Bronchial epithelial cell (primary cell): Measurements from ENCODE around the gene C6orf118. TPM values are rescaled to one million over a fixed set of nuclear protein-coding genes. Genes with fewer than 3 reads are reported as not detected.

Source experiments
- DNase-seq: peaks from one replicate; pipeline ENCODE4 v3.0.0-alpha.2; 2010; ENCODE audit warnings: low read depth
- FAIRE-seq: peaks from 2 replicates; lab custom pipeline; 2011; peaks lifted over from hg19 to GRCh38; lab: Jason Lieb, UNC
- H3K27me3 ChIP-seq: 2 replicates; pipeline ENCODE4 v1.5.1; 2011; ENCODE audit warnings: low read length; ENCODE audit not compliant: control insufficient read depth, insufficient read depth
- H3K36me3 ChIP-seq: 2 replicates; pipeline ENCODE4 v1.5.1; 2011; ENCODE audit warnings: low read length; ENCODE audit not compliant: control insufficient read depth, insufficient read depth
- H3K4me3 ChIP-seq: 2 replicates; pipeline ENCODE4 v1.5.1; 2011; ENCODE audit warnings: mild to moderate bottlenecking, low read depth, low read length, control low read depth
- CTCF ChIP-seq: IDR thresholded peaks from 2 replicates; pipeline ENCODE4 v1.5.1; 2011; ENCODE audit warnings: mild to moderate bottlenecking, moderate library complexity, low read length, control low read depth, inconsistent platforms; ENCODE audit not compliant: insufficient read depth, severe bottlenecking
- total RNA-seq: library from RNA; depleted of rRNA; stranded (reverse); fragments of >200 nt; gene quantifications from 2 replicates; pipeline ENCODE4 v1.2.1, GENCODE V29; 2014

Gene C6orf118
- total RNA-seq, 1 donor from 2014 or later, result not detected

- Histone ChIP-seq H3K27me3 (no peaks in the 10 kb centered on the region), H3K4me3 (no peak overlapping the region), H3K36me3 (no peaks in the 10 kb centered on the region)
- DNase-seq (no peak), FAIRE-seq (no peak)
- no peak for TF ChIP-seq CTCF
Observed at GRCh38 chr6:165236326-165236725, 73.1 kb downstream of the C6orf118 start.

GRCh38 chr6:165232731-165233488 lies 76.5 kb downstream of the C6orf118 start:
- DNase-seq (no peak), FAIRE-seq (no peak)
- TF ChIP-seq CTCF, result no peak
- Histone ChIP-seq H3K36me3 (no peaks in the 10 kb centered on the region), H3K27me3 (no peaks in the 10 kb centered on the region), H3K4me3 (no peak overlapping the region)

GRCh38 chr6:165231581-165232561 lies 77.5 kb downstream of the C6orf118 start:
- no peaks in the 10 kb centered on the region for H3K27me3 ChIP-seq
- DNase-seq (peak; percentile 60), FAIRE-seq (no peak)
- no peak overlapping the region for H3K4me3 ChIP-seq
- no peaks in the 10 kb centered on the region for H3K36me3 ChIP-seq
- peak; percentile 70 for TF ChIP-seq CTCF

- no peak for FAIRE-seq
Observed at GRCh38 chr6:165231177-165231576, 78.2 kb downstream of the C6orf118 start.

More at GRCh38 chr6:165231177-165231576, 78.2 kb downstream of the C6orf118 start:
- no peaks in the 10 kb centered on the region for H3K27me3 ChIP-seq
- TF ChIP-seq CTCF, result no peak
- no peaks in the 10 kb centered on the region for H3K36me3 ChIP-seq
- DNase-seq, result no peak
- H3K4me3 ChIP-seq, result no peak overlapping the region
